Progenitor cell of endocrine pancreas (in vitro differentiated cells): ENCODE results near the gene CCDC18. TPM values are rescaled to one million over a fixed set of nuclear protein-coding genes. Genes with fewer than 3 reads are reported as not detected.
"Not testable (repeated sequence)": the region's sequence is repeated elsewhere in the genome, so short reads cannot be mapped to it uniquely, and the experiment has no call there.

Experiments used
- DNase-seq: peaks from one replicate; pipeline ENCODE4 v3.0.0; 2021; ENCODE audit warnings: low spot score; ENCODE audit not compliant: unreplicated experiment
- H3K27ac Mint-ChIP-seq: 2 replicates; pipeline ENCODE4 v1.8.0; 2021; ENCODE audit warnings: mild to moderate bottlenecking, moderate library complexity, mixed read lengths
- H3K27me3 Mint-ChIP-seq: 2 replicates; pipeline ENCODE4 v1.8.0; 2021; ENCODE audit warnings: mixed read lengths
- H3K36me3 Mint-ChIP-seq: 2 replicates; pipeline ENCODE4 v1.8.0; 2022; ENCODE audit warnings: mixed read lengths; ENCODE audit not compliant: insufficient read depth
- H3K4me1 Mint-ChIP-seq: 2 replicates; pipeline ENCODE4 v1.8.0; 2021; ENCODE audit warnings: low read depth, mixed read lengths
- H3K4me3 Mint-ChIP-seq: 2 replicates; pipeline ENCODE4 v1.8.0; 2021; ENCODE audit warnings: low read depth, mild to moderate bottlenecking, moderate library complexity, mixed read lengths
- H3K9me3 Mint-ChIP-seq: 2 replicates; pipeline ENCODE4 v1.8.0; 2021; ENCODE audit warnings: low read depth, mixed read lengths
- CTCF ChIP-seq: fragments of 200-600 bp; sonication (generic); IDR thresholded peaks from one replicate; pipeline ENCODE4 v1.5.0; 2021; ENCODE audit warnings: antibody characterized with exemption, mild to moderate bottlenecking; ENCODE audit not compliant: unreplicated experiment
- total RNA-seq: library from RNA; stranded (reverse); gene quantifications from 2 replicates; pipeline ENCODE4 v1.2.1, GENCODE V29; 2021

Gene CCDC18
- total RNA-seq, 1 donor from 2014 or later: 12.4 TPM

DNA sequence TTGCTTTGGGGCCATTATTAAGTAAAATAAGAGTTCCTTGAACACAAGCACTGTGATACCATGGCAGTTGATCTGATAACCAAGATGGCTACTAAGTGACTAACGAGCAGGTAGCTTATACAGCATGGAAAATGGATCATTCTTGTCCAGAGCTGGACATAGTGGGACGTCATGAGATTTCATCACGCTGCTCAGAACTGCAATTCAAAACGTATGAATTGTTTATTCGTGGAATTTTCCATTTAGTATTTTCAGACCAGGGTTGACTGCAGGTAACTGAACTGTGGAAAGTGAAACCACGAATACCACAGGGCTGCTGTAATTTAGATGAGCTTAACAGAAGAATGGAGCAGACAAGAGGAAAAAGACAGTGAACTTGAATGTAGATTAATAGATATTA is 38.9 kb downstream of the CCDC18 start:
- Mint-ChIP-seq H3K27ac (no peak overlapping the region), H3K36me3 (peaks cover 6% of the 10 kb centered on the region), H3K9me3 (peaks cover 4% of the 10 kb centered on the region), H3K4me1 (no peaks in the 10 kb centered on the region), H3K27me3 (no peaks in the 10 kb centered on the region), H3K4me3 (no peak overlapping the region)
- TF ChIP-seq CTCF: no peak
- no peak for DNase-seq

DNA sequence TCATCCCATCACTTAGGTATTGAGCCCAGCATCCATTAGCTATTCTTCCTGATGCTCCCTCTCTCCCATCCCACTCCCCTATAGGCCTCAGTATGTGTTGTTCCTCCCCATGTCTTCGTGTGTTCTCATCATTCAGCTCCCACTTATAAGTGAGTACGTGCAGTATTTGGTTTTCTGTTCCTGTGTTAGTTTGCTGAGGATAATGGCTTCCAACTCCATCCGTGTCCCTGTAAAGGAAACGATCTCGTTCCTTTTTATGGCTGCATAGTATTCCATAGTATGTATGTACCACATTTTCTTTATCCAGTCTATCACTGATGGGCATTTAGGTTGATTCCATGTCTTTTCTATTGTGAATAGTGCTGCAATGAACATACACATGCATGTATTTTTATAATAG is 40.2 kb downstream of the CCDC18 start:
- not testable (repeated sequence) for H3K4me3 Mint-ChIP-seq, H3K9me3 Mint-ChIP-seq, H3K36me3 Mint-ChIP-seq, DNase-seq, H3K4me1 Mint-ChIP-seq, H3K27ac Mint-ChIP-seq, H3K27me3 Mint-ChIP-seq

DNA sequence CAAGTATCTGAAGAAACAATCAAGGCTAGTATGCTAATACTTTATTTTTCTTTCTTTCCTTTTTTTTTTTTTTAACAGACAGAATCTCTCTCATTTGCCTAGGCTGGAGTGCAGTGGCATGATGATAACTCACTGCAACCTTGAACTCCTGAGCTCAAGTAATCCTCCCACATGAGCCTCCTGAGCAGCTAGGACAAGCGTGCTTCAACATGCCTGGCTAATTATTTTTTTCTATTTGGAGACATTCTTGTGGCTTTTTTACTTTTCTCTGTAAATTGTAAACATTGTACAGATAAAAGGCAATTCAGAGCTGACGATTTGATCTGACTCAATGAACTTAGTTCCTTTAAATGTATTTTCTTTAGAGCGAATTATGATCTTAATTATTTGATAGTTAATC is 41.4 kb downstream of the CCDC18 start:
- no peak for DNase-seq
- peaks cover 4% of the 10 kb centered on the region for H3K9me3 Mint-ChIP-seq
- peaks cover 11% of the 10 kb centered on the region for H3K36me3 Mint-ChIP-seq
- TF ChIP-seq CTCF: no peak
- no peak overlapping the region for H3K4me3 Mint-ChIP-seq
- H3K27me3 Mint-ChIP-seq: no peaks in the 10 kb centered on the region
- H3K27ac Mint-ChIP-seq: no peak overlapping the region
- no peaks in the 10 kb centered on the region for H3K4me1 Mint-ChIP-seq

DNA sequence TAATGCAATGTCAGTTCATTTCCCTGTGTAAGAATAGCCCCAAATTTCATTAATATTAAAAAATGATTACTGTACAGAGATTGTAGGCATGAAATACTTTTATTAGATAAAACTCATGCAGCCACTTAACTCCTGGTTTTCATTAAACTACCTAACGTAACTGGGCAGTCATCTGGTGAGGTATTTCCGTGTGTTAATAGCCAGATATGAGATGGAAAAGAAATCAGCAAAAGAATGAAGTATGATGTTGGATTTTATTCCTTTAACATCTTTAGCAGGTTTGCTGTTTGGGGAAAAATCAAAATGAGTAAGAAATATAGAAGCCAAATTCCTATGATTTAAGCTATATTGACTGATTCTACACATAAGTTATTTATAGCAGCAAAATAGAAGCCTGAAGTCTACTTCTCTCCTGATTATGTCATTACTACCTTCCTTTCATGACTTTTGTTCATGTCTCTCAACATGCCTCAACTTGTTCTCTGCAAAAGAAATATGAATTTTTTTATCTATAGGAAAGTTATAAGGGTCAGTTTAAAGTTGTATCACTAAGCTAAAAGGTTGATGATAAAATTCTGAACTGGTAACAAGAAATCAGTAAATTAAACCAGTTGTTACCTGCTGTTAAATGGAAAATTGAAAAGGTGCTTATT is 42.6 kb downstream of the CCDC18 start:
- Mint-ChIP-seq H3K27ac (no peak overlapping the region), H3K9me3 (peaks cover 4% of the 10 kb centered on the region), H3K36me3 (peaks cover 11% of the 10 kb centered on the region)

DNA sequence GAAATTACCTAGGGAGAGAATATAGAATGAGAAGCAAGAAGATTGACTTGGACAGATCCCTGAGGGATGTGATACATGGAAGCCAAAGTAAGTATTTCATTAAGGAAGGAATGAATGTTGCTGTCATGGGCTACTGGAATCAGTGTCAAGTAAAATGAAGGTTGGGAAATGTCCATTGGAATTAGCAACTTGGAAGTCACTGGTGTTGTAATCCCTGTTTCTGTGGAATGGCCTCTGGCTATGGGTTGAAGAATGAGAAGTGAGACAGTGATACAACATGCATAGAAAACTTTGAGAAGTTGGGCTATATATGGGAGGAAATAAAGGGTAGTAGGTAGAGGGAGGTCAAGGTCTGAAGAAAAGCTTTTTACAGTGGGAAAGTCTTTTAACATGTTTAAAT is 54.7 kb downstream of the CCDC18 start:
- Mint-ChIP-seq H3K36me3 (peaks cover 17% of the 10 kb centered on the region), H3K4me3 (no peak overlapping the region), H3K27me3 (no peaks in the 10 kb centered on the region), H3K9me3 (peaks cover 6% of the 10 kb centered on the region), H3K4me1 (peaks cover 2% of the 10 kb centered on the region), H3K27ac (no peak overlapping the region)
- TF ChIP-seq CTCF: no peak
- no peak for DNase-seq

More for the DNA sequence above, 42.6 kb downstream of the CCDC18 start:
- TF ChIP-seq CTCF: no peak
- no peak for DNase-seq
- no peaks in the 10 kb centered on the region for H3K27me3 Mint-ChIP-seq
- H3K4me1 Mint-ChIP-seq: no peaks in the 10 kb centered on the region
- no peak overlapping the region for H3K4me3 Mint-ChIP-seq

DNA sequence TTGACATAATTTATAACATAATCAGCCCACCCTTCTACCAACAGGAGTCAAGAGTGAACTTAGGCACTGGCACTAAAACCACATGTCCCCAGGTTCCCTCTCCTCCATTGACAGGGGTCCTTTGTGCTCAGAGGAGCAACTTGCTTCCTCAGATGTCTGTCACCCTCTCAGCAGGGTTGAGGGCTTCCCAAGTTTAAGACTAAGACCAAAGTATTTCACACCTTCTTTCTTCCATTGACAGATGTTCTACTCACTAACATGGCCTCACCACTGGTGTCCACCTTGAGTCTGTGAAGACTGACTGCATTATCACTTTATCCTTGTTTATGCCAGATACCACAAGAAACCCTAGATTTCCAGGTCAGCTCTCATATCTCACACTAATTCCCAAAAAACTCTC is 56.5 kb downstream of the CCDC18 start:
- peaks cover 20% of the 10 kb centered on the region for H3K36me3 Mint-ChIP-seq

More for the DNA sequence above, 56.5 kb downstream of the CCDC18 start:
- Mint-ChIP-seq H3K27ac (no peak overlapping the region), H3K4me3 (no peak overlapping the region), H3K9me3 (peaks cover 6% of the 10 kb centered on the region), H3K4me1 (peaks cover 2% of the 10 kb centered on the region), H3K27me3 (no peaks in the 10 kb centered on the region)
- no peak for DNase-seq
- no peak for TF ChIP-seq CTCF
